Stimulated activated CD4-positive, alpha-beta T cell treated with anti-CD3 and anti-CD28 coated beads, Interleukin-12 subunit alpha, Interleukin-12 subunit beta, amount 100 ng/mL, for 24 hours (primary cell): ENCODE results near the gene PDE4D.
"Not testable (repeated sequence)": the region's sequence is repeated elsewhere in the genome, so short reads cannot be mapped to it uniquely, and the experiment has no call there.

Source experiments
- DNase-seq, 2 experiments: peaks; one replicate each; pipeline ENCODE4 v3.0.0-alpha.2; 2020; ENCODE audit warnings: low read depth in 2 of 2

The PDE4D gene

DNA sequence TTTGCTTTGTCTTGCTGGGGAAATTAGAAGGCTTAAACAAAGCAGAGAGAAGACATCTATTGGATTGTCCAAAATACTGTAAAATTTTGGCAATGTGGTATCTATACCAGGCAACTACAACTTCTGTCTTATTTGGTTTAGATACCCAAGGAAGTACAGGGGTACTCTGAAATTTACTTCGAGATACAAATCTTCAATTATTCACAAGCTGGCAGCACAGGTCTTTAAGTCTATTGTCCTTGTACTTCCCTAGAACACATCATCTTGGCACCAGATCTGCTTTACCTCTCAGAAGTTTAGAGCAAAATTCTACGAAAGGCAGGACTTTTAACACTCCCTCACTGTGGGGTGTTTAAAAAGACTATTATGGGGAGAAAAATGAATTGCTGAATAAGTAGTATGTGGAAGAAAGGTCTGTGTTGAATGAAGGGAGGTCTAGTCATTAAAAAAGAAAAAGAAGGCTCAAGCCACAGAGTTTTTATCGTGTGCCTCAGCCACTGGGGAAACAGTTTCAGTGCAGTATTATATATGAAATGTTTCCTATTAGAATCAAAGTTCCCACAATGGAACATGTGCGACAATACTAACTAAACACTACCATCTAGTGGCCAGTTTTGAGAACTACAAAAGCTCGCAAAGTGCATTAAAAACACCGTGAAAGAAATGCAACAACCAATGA, 93.7 kb downstream of the PDE4D start:
- DNase-seq, result no peak

DNA sequence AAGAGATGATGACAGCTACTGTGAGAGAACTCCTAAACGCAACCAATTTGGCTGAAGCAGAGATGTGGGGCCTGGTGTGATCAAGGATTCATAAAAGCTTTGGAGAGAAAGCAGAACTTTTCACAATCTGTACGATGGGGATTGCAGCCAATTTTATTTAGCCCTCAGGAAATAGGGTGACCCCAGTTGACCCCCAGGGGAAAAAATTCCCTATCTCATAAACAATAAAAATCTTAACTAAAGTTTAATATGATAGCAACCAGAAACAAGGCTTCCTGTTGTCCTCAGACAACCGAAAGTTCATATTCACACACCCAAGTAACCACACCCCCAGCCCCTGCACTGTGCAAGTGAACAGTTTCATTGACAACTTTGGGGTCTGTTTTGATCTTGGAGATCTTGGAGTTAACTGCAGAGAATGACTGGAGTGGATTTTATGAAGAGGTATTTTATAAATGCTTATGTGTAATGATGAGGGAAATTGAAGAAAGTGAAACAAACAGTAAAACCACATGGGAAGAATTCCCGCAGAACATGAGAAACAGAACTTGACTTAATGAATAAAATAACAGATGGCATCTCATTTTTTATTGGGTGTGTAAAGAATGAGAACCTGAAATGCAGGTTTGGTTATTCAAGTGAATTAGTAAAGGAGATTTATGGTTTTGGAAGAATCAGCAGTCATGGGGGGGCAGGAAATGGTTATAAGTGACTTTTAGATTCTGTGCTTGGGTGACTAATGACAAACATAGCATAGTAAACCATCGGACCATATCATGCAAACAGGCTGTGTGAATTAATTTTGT, 94.5 kb downstream of the PDE4D start:
- no peak for DNase-seq

DNA sequence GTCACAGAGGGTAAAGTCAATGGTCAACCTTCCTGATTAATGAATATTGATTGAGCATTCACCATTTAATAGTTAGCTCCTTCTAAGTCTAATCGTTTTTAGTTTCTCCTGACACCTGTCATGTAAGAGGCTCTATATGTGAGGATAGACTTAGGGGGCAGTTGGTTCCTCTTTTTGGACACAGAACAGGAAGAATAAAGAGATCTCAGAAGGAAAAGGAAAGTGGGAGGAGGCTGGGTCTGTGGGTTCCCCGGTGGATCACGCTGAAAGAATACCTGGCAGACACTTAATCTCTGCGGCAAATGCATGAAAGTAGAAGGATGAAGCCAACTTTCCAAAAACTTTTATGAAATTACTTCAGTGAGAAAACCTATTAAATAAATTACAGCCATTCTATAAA, 98.4 kb downstream of the PDE4D start:
- DNase-seq, result no peak

DNA sequence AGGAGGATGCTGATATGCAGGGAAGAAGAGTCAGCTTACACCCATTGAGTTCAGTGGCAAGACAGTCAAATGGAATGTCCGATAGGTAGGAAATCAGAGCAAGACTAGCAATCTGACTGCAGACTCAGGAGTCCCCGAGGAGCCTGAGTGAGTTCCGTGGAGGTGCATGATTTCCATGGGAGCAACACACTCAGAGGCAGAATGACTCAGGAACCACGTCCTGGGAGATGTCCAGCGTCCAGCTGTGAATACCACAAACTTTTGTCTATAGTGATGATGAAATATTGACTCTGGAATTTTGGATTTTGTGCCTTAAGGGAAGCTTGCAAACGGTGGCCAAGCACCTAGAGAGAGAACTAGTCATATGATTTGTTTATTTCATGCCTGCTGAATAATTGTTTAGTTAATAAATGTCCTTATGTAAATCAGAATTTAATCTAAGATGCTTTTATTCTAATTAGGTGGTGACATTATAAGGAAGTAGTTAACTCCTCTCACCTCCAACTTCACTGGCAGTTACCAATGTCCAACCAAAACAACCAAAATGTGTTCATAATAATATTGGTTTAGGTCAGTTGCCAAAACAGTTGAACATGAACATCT, 100.4 kb downstream of the PDE4D start:
- no peak for DNase-seq

DNA sequence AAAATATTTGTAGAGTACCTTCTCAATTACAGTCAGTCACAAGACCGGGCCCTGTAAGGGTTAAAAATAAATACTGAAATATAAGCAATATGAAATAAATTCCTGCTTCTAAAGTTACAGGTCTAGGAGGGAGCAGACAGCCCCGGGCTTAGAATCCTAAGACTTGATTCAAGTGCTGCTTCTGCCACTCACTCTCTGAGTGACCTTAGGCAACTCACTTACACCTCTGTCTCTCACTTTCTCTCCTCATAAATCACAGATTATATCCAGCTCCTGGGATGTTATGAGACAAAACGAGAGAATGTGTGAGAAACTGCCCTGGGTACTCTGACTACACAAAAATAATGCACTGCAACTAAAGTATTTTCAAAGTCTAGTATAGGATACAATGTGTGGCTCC, 101.9 kb downstream of the PDE4D start:
- no peak for DNase-seq

DNA sequence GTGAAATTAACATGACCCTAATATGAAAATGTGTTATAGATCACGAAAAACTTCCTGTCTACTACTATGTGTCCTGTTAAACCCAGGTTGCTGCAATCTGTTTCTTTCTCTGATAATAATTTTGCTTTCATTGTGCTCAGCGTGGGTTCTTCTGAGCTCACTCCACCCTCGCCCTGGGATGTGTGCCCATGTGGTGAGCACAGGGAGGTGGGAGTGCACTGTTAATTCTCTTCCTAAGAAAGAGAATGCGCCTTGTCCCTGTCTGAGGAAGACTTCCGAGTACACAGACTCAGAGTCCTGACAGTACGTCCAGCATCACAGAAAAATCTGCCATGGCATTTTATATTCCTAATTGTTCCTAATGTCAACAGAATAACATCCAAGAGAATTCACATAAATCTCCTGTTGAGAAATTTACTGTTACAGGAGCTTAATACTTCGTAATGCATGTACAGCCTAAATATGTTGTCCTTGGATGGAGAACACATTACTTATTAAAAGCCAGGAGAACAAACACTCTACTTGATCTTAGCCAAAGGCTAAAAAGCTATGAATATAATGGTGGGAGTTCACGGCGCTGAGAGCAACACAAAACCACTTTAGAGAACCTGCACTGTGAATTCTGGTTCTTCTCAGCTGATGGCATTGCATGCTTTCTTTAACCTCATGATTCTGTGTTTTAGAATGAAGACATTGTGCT, 102.6 kb downstream of the PDE4D start:
- DNase-seq, result no peak

DNA sequence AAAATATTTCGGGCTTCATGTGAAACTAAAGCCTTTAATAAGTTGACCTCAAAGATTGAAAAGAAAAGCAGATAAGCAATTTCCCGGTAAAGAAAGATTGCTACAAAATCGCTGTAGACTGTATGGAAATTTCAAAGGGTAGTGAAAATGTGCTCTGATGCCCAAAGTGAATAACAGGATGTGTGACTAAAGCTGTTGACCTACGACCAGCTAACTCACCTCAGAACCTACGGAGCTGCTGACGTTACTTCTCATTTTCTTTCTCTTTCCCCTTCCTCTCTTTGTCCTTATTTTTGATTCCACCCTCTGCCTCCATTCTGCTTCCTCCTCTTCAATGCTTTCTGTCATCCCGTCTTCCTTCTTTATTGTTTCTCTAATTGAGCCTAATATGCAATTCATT, 103.2 kb downstream of the PDE4D start:
- DNase-seq, result no peak

DNA sequence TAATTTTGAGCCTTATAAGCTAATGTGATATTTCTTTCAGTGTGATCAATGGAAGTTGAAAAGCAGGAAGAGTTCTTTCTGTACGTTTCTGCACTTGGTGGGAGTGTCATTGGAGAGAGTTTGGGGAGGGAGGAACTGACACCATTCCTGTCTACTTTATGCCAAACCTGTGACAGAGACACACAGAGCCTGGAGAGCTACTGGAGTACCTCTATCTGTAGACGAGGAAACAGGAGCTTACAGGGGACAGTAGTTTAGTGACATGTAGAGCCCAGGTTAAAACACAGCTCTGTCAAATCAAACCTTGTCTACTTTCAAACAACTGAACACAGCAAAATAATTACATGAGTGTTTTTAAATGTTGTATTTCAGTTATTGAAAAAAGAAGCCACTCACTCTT, 103.6 kb downstream of the PDE4D start:
- DNase-seq, result no peak

DNA sequence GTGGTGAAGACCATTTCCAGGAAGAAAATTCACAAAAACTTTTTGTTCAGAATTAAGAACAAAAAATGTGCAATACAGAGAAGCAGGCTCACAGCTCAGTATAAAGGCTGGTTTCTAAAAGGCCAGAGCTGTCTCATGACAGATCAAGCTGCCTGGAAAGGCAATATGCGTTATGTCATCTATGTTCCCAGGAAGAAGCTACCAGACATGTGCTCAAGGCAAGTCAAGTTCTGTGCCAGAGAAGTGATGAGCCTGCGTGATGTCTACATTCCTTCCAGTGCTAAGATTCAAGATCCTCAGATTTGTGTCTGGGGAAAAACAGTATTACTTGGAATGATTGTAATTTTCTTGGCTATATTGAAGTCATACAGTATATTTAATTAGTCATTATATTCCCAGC, 104.3 kb downstream of the PDE4D start:
- no peak for DNase-seq

DNA sequence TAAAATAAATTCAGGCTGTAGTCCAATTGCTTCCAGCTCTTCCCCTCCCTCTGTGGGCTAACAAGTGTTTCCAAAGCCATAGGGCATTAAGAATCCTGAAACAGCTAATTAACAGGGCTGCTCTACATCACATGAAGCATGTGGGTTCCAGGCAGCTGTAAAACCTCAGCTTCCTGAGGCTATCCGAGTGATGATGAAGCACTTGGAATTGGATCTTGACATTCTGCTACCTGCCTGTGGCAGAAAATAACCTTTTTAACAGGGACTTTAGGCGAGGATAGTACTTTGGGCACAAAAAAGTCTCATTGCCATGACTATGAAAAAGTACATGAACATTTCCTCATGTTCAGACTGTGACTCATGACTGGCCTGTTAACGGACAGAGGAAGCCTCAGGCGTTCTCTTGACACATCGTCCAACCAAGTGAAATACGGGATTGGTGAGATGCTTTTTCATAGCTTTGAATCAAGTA, 107.2 kb downstream of the PDE4D start:
- DNase-seq, result no peak

DNA sequence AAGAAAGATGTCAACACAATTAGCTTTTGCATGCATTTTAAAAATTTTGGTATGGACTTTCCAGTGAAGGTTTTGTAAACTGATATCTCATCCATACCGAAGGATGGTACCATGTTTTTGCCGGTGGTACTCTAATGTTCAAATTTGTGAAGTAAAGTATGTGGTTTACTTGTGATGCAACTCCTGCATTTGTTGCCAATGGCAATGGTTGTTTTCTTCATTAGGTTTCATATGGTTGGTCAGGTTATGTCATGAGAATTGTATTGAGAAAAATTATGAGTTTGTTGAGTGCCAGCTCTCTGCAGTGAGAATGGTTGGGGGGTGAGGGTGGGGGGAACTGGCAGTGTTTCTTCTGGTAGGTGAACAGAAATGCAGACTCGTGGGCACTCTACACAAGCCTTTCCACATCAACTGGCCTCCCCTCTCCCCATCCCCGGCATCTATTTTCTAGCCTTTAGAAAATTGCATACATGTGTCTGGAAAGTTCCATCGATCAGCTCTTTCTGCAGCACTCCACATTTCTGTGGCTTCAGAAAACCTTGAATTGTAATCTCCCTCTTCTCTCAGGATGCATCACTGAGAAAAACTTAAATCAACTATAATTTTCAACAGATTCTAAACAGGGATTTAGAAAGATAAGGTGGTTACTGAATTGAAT, 107.7 kb downstream of the PDE4D start:
- DNase-seq, result no peak

DNA sequence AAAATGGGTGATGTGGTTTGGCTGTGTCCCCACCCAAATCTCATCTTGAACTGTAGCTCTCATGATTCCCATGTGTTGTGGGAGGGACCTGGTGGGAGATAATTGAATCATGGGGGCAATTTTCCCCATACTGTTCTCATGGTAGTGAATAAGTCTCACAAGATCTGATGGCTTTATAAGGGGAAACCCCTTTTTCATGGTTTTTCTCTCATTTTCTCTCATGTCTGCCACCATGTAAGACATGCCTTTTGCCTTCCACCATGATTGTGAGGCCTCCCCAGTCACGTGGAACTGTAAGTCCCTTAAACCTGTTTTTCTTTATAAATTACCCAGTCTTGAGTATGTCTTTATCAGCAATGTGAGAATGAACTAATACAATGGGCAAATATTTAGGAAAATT, 108.8 kb downstream of the PDE4D start:
- not testable (repeated sequence) for DNase-seq

DNA sequence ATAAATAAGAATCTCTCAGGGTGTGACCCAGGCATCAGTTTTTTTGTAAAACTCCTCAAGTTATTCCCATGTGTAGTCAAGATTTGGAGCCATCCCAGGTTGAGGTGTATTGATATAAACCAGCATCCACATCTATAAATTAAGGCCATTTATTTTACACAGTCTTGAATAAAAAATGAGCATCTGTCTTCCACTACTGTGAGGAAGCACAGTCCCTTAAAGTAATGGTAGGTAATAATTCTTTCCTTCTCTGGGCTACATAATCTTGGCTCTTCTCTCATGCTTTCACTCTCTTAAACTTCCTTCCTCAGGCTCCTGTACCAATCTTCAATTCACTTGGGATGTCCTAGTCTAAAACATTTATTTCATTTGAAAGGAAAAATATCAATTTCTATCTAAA, 110.3 kb downstream of the PDE4D start:
- no peak for DNase-seq

DNA sequence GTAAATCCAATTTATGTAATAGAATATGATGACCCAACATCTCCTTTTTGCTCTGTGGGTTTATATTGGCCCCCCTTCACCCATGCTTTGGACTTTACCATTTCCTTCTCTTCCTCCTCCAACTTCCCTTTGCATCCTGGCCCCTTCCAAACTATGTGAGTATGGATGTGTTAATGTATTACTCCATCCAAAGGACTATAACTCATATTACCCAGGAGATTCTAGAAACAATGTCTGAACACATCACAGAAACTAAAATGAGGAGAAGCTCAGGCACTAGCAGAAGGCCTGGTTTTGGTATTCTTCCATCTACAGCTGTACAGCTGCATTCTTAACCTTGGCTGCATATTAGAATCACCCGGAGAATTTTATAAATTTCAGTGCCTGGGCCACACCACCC, 110.7 kb downstream of the PDE4D start:
- DNase-seq, result no peak

DNA sequence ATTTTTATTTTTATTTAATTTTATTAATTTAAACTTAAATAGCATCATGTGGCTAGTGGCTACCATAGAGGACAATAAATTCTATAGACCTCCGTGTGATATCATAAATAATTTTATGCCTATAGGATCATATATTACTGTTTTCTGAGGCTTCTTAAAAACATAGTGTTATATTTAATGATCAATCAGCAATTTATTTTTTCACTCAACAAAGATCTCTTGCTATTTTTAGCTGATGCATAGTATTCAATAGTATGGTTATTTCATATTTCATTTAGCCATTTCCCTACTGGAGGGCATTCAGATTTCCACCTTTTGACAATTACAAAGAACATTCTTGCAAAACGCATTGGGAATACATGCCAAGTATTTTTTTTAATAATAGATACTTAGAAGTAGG, 114.1 kb downstream of the PDE4D start:
- no peak for DNase-seq

DNA sequence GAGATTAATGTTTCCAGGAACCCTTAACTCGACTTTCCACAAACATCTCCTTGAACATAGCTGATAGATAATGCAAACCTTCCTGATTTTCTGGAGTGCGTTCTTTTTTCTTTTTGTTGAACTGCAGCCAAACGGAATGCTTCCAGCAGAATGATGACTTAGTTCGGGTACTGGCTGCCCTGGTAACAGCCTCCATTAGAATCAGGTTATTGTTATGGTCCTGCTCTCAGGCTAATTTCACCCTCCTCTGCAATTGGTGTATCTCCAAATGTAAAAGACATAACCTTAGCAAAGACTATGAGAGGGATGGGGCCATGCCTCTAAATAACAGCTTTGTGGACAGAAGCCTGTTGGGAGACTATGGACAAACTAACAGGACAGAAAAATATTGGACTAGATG, 116.5 kb downstream of the PDE4D start:
- no peak for DNase-seq

DNA sequence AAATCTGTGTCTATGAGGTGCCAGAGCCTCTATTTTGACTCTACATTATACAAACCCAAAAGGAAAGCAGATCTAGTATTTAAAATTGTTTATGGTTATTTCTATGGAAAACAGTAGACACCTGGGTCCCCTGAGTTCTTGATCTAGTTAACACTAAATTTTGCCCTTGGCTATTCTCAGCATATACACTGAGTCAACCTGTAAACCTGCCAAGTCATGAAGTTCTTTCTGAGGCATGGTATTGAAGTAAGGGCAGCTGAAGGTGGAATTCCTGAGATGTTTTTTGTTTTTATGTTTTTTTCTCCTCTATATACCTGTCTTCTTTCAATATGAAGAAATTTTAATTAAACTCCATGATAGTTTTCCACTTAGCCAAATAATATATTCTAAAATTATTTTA, 120.2 kb downstream of the PDE4D start:
- no peak for DNase-seq

DNA sequence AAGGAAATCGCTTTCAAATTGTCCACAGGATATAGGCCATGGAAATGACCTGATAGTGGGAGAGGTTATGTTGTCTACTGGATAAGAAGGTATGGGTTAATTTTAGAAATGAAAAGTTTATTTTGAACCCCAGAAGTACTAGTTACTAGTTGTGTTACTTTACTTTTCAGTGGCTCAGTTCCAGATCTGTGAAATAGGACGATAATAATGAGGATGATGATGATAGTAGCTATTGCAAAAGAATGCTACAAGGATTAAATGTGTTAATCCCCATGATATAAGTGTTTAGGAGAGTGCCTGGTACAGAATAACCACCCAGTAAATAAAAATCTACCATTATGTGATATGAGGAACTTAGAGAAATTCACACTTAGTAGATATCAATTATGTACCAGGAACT, 120.8 kb downstream of the PDE4D start:
- no peak for DNase-seq

DNA sequence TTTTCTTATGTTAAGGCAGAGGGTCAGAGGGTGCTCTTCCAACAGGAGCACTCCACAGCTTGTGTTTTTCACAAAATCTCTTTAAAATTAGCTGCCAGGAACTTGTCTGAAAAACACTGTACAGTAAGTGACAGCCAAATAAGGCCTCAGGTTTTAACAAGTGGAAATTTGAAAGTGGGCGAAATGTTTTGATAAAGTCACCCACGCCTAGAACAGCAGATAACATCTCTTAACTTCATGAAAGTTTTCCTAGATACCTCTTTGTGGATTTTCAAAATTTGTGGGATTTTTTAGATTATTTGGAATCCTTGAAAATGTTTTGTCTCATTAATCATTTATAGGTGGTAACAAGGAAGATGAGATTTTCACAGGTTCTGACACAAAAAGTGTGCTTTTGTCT, 121.3 kb downstream of the PDE4D start:
- no peak for DNase-seq

DNA sequence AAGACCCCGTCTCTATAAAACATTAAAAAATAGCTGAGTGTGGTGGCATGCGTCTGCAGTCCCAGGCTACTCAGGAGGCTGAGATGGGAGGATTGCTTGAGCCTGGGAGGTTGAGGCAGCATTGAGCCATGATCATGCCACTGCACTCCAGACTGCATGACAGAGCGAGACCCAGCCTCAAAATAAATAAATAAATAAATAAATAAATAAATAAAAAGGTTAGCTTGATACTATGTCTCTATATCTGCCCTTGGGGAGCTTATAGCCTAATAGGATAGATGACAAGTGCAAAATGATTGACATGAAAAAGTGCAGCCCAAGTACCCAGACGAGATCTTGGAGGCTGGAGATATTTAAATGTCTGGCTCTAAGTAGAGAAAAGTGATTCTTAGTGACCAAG, 122.6 kb downstream of the PDE4D start:
- no peak for DNase-seq

DNA sequence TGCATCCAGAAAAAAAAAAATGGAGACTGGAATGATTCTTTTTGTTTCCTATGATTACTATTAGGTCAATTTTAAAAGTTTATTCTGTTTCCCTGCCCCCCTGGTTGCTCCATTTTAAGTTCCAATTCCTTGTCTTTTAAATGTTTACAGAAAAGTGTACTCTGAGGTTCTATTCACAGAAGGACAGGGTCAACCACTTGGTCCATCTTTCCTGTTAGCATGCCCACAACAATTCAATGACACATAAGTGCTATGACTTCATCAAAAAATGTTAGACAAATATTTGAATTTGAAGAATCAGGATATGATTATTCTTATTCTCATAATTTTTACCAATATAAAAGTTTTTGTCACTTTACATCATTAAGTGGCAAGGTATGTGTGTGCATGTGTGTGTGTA, 123.7 kb downstream of the PDE4D start:
- no peak for DNase-seq

DNA sequence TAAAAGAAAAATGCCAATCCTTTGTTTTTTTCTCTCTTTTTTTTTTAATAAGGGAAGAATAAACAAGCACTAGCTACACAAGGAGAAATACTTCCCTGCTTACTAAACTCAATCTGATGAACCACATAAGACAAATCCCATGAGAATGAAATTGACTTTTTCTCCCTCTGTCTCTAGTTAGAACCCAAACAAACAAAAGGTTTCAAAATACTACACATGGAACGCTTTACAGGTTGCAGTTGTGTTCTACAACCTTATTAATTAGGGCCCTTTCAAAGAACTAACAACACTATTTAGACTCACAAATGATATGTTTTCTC, 124.5 kb downstream of the PDE4D start:
- no peak for DNase-seq
